ENCODE measurements around the gene GLRX. TPM values are rescaled to one million over a fixed set of nuclear protein-coding genes. Genes with fewer than 3 reads are reported as not detected.

The GLRX gene
- total and polyA plus RNA-seq, 2 of the 13 experiments (the other 11 are each of a cell fraction or from before 2014, with no cell fraction given) = 63.8 to 499 TPM

GRCh38 chr5:95823738-95824609 is 1.4 kb upstream of the GLRX start (continued):
- TF ChIP-seq ZNF335 (CRISPR knock-in tag; IDR thresholded peaks at IDR 0.05) = no peak
- no peak for TF ChIP-seq ZNF207 (IDR thresholded peaks at IDR 0.05; ENCODE audit: borderline replicate concordance)
- peak; percentile 51 to 76 for TF ChIP-seq POLR2A (IDR thresholded peaks at IDR 0.05; ENCODE audit: insufficient read depth in 1 of 2, low read depth in 2 of 2, low read length in 2 of 2)
- TF ChIP-seq ZNF678 (CRISPR knock-in tag; IDR thresholded peaks at IDR 0.05) = no peak
- TF ChIP-seq THYN1 (CRISPR knock-in tag; IDR thresholded peaks at IDR 0.05; ENCODE audit: borderline replicate concordance, low read depth) = 0 out of 2 replicates have a peak, but pooled peaks have one; percentile 88
- no peak for TF ChIP-seq ZNF616 (CRISPR knock-in tag; IDR thresholded peaks at IDR 0.05; ENCODE audit: low read depth)
- TF ChIP-seq FOXC1 (CRISPR knock-in tag; IDR thresholded peaks at IDR 0.05; ENCODE audit: borderline replicate concordance) = peak; percentile 54; the same call in 1 of the 2 replicates
- TF ChIP-seq ZNF234 (CRISPR knock-in tag; conservative IDR thresholded peaks at IDR 0.05) = no peak
- no peak for TF ChIP-seq ATAD3A (CRISPR knock-in tag; IDR thresholded peaks at IDR 0.05)
- TF ChIP-seq MED1 (CRISPR knock-in tag; IDR thresholded peaks at IDR 0.05) = peak; percentile 88
- no peak for TF ChIP-seq ASH2L (IDR thresholded peaks at IDR 0.05; ENCODE audit: insufficient read length, low read depth, low read length)
- 0 out of 2 replicates have a peak, but pooled peaks have one; percentile 22 for TF ChIP-seq PHF8 (CRISPR knock-in tag; IDR thresholded peaks at IDR 0.05)
- TF ChIP-seq MIXL1 (CRISPR knock-in tag; IDR thresholded peaks at IDR 0.05) = 0 out of 2 replicates have a peak, but pooled peaks have one; percentile 26
- TF ChIP-seq NFE2 (CRISPR knock-in tag; IDR thresholded peaks at IDR 0.05) = no peak
- TF ChIP-seq SOX6 (IDR thresholded peaks at IDR 0.05) = no peak
- peak; percentile 52 for TF ChIP-seq SOX6 (CRISPR knock-in tag; IDR thresholded peaks at IDR 0.05)
- no peak; the same call in none of the 2 replicates for TF ChIP-seq FOXA3 (CRISPR knock-in tag; IDR thresholded peaks at IDR 0.05)
- TF ChIP-seq HNF4A (CRISPR knock-in tag; IDR thresholded peaks at IDR 0.05) = 0 out of 2 replicates have a peak, but pooled peaks have one; percentile 32
- no peak; the same call in 1 of the 2 replicates for TF ChIP-seq KLF6 (CRISPR knock-in tag; IDR thresholded peaks at IDR 0.05)
- peak; percentile 64; the same call in 1 of the 2 replicates for TF ChIP-seq ZNF563 (CRISPR knock-in tag; IDR thresholded peaks at IDR 0.05)
- TF ChIP-seq ZNF607 (CRISPR knock-in tag; IDR thresholded peaks at IDR 0.05; ENCODE audit: borderline replicate concordance) = 0 out of 2 replicates have a peak, but pooled peaks have one; percentile 86
- 0 out of 2 replicates have a peak, but pooled peaks have one; percentile 26 for TF ChIP-seq ZNF710 (CRISPR knock-in tag; IDR thresholded peaks at IDR 0.05; ENCODE audit: borderline replicate concordance)
- no peak for TF ChIP-seq JUND (CRISPR knock-in tag; IDR thresholded peaks at IDR 0.05)
- TF ChIP-seq ZNF256 (CRISPR knock-in tag; conservative IDR thresholded peaks at IDR 0.05) = no peak
- TF ChIP-seq ZNF296 (CRISPR knock-in tag; conservative IDR thresholded peaks at IDR 0.05) = no peak
- TF ChIP-seq ZNF468 (CRISPR knock-in tag; IDR thresholded peaks at IDR 0.05) = 0 out of 2 replicates have a peak, but pooled peaks have one; percentile 2
- no peak for TF ChIP-seq GMEB2 (CRISPR knock-in tag; IDR thresholded peaks at IDR 0.05; ENCODE audit: low read depth)

All from HepG2 (cell line).